GM19023 (cell line): Measurements from ENCODE around the gene PANX3.
"Not testable (repeated sequence)": the region's sequence is repeated elsewhere in the genome, so short reads cannot be mapped to it uniquely, and the experiment has no call there.

Source experiments
- ATAC-seq: cut with Tn5 transposase; IDR thresholded peaks from one replicate; pipeline ENCODE4 v1.9.1; 2021; ENCODE audit warnings: mild to moderate bottlenecking, moderate library complexity; ENCODE audit not compliant: unreplicated experiment

The PANX3 gene, protein sequence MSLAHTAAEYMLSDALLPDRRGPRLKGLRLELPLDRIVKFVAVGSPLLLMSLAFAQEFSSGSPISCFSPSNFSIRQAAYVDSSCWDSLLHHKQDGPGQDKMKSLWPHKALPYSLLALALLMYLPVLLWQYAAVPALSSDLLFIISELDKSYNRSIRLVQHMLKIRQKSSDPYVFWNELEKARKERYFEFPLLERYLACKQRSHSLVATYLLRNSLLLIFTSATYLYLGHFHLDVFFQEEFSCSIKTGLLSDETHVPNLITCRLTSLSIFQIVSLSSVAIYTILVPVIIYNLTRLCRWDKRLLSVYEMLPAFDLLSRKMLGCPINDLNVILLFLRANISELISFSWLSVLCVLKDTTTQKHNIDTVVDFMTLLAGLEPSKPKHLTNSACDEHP

GRCh38 chr11:124611064-124611463 is at the start of gene PANX3:
Gene PANX3 (plus strand): TSS chr11:124611428. CDS start chr11:124611557, 129 bp downstream.
- ATAC-seq, result no peak

DNA sequence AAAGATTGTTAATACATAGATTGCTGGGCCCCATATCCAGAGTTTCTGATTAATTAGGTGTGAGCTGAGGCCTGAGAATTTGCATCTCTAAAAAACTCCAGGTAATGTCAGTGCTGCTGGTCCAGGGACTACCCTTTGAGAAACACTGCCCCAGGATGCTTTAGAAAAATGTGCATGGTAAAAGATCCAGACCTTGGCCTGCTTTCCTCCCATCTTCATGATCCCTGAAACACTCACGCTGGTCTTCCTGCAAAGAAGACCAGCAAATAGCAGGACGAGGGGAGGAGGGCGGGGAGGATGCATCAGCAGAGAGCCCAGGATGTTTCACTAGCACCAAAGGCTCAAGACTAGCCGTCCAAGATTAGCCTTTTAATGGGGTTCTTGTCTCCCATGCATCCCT is 41.5 kb upstream of the PANX3 start, which contains the start of gene OR8A1:
TSS of gene OR8A1 (plus strand) at position 301 of the 400 bp plus-strand sequence. CDS start 123 bp downstream, outside the sequence.
- ATAC-seq, result no peak

DNA sequence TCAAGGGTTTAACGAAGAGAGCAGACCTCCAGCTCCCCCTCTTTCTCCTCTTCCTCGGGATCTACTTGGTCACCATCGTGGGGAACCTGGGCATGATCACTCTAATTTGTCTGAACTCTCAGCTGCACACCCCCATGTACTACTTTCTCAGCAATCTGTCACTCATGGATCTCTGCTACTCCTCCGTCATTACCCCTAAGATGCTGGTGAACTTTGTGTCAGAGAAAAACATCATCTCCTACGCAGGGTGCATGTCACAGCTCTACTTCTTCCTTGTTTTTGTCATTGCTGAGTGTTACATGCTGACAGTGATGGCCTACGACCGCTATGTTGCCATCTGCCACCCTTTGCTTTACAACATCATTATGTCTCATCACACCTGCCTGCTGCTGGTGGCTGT is 41.1 kb upstream of the PANX3 start:
- no peak for ATAC-seq

GRCh38 chr11:124577716-124578427 is 33.4 kb upstream of the PANX3 start:
- ATAC-seq, result no peak

GRCh38 chr11:124578761-124579160 is 32.5 kb upstream of the PANX3 start:
- ATAC-seq, result no peak

DNA sequence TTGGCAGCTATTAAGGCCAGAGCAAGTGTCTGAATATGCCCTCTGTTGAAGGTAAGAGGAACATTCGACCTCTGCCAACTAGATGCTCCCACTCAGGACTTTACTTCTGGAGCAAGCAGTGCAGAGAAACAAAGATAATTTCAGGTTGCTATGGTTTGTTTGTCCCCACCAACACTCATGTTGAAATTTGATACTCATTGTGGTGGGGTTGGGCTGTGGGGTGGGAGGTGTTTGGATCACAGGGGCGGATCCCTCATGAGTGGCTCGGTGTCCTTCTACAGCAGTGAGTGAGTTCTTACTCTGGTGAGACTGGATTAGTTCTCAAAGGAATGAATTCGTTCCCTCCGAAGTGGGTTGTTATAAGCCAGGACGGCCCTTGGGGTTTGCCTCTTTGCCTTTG is 29.4 kb upstream of the PANX3 start:
- ATAC-seq, result no peak

DNA sequence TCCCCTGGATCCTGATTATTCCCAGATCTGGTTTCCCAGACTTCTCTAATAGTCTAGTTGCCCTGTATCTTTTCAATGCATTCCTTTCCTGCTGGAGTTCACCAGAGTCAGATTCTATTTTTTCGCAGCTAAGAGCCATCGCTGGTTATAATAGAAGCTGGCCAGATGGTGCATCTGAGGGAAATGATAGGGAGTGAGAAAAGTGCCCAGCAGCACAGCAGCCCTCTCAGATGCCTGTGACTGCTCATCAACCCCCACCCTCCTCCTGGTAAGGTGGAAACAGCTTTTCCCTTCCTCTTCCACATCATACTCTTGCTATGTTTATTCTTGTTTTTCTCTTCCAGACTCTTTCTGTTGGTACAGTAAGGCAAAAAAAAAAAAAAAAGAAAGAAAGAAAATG is 28.7 kb upstream of the PANX3 start:
- ATAC-seq, result no peak

GRCh38 chr11:124583781-124584180 is 27.4 kb upstream of the PANX3 start:
- no peak for ATAC-seq

- ATAC-seq, result no peak
Measured at GRCh38 chr11:124584681-124585372, 26.4 kb upstream of the PANX3 start.

- no peak for ATAC-seq
Measured at GRCh38 chr11:124586238-124586860, 24.9 kb upstream of the PANX3 start.

- no peak for ATAC-seq
Measured at GRCh38 chr11:124591430-124591829, 19.8 kb upstream of the PANX3 start.

GRCh38 chr11:124592627-124593026 is 18.6 kb upstream of the PANX3 start:
- no peak for ATAC-seq

DNA sequence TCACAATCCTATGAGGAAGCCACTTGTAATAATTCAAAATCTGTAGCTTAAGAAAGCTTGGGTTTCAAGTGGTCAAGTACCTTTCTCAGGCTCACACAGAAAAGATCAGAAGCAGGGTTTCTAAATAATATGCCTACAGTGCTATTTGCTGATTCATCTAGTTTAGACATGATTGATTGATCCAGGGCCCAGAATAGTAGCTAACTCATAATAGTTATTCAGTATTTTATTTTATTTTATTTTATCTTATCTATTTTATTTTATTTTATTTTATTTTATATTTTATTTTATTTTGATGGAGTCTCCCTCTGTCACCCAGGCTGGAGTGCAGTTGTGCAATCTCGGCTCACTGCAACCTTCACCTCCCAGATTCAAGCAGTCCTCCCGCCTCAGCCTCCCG is 15.9 kb upstream of the PANX3 start:
- no peak for ATAC-seq

GRCh38 chr11:124597626-124598025 is 13.6 kb upstream of the PANX3 start:
- no peak for ATAC-seq

- no peak for ATAC-seq
Measured at GRCh38 chr11:124600621-124601320, 10.5 kb upstream of the PANX3 start.

DNA sequence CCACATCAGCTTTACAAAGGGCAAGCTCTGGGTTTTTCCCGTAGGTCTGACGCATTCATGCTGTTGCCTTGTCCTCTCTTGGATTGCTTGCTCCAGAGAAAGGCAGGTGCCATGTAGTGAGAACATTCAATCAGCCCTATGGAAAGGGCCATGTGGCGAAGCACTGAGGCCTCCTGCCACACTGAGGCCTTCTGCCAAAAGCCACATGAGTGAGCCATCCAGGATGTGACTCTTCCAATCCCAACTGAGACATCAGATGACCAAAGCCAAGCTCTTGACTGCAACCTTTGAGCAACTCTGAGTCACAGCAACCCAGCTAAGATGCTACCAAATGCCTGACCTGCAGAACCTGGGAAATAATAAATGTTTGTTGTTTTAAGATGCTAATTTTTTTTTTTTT is 9.0 kb upstream of the PANX3 start:
- ATAC-seq, result no peak

- ATAC-seq, result not testable (repeated sequence)
Measured at GRCh38 chr11:124602723-124603122, 8.5 kb upstream of the PANX3 start.

GRCh38 chr11:124605719-124606118 is 5.5 kb upstream of the PANX3 start:
- no peak for ATAC-seq

GRCh38 chr11:124608147-124608546 is 3.1 kb upstream of the PANX3 start:
- no peak for ATAC-seq

GRCh38 chr11:124610295-124610694 is 933 bp upstream of the PANX3 start:
- no peak for ATAC-seq
